Umbilical cord (tissue), 2 donors: ENCODE data around the gene CUTC. TPM values are rescaled to one million over a fixed set of nuclear protein-coding genes. Genes with fewer than 3 reads are reported as not detected.
"Not testable (repeated sequence)": the region's sequence is repeated elsewhere in the genome, so short reads cannot be mapped to it uniquely, and the experiment has no call there.

ENCODE experiments used
- DNase-seq: peaks from one replicate; pipeline ENCODE4 v3.0.0-alpha.2; 2015; ENCODE audit warnings: low spot score
- total RNA-seq: library from RNA; depleted of rRNA; stranded (reverse); fragments of >200 nt; gene quantifications from one replicate; pipeline ENCODE4 v1.2.3, GENCODE V29; 2014; ENCODE audit warnings: low replicate concordance; ENCODE audit not compliant: insufficient read depth

The CUTC gene
- total RNA-seq, 1 donor from 2014 or later, result 27.4 TPM

- no peak for DNase-seq
Measured at GRCh38 chr10:99742701-99743100, 10.7 kb downstream of the CUTC start.

GRCh38 chr10:99743841-99744240 lies 11.8 kb downstream of the CUTC start:
- DNase-seq, result no peak

- DNase-seq, result not testable (repeated sequence)
Measured at GRCh38 chr10:99746166-99746565, 14.1 kb downstream of the CUTC start.

- peak; percentile 27 for DNase-seq
Measured at GRCh38 chr10:99748823-99749451, 16.9 kb downstream of the CUTC start.

GRCh38 chr10:99750641-99751040 lies 18.6 kb downstream of the CUTC start:
- DNase-seq, result no peak

GRCh38 chr10:99754670-99755069 lies 22.6 kb downstream of the CUTC start:
- no peak for DNase-seq

- peak; percentile 72 for DNase-seq
Measured at GRCh38 chr10:99756159-99756558, 24.1 kb downstream of the CUTC start.

GRCh38 chr10:99758211-99758891 lies 26.3 kb downstream of the CUTC start:
- peak; percentile 93 for DNase-seq

GRCh38 chr10:99760321-99760720 lies 28.3 kb downstream of the CUTC start:
- no peak for DNase-seq

- DNase-seq, result peak; percentile 68
Measured at GRCh38 chr10:99761365-99761764, 29.3 kb downstream of the CUTC start.

- peak; percentile 83 for DNase-seq
Measured at GRCh38 chr10:99765672-99766301, 33.8 kb downstream of the CUTC start.

- DNase-seq, result no peak
Measured at GRCh38 chr10:99766302-99766681, 34.3 kb downstream of the CUTC start.

GRCh38 chr10:99767901-99768300 lies 35.9 kb downstream of the CUTC start:
- no peak for DNase-seq

GRCh38 chr10:99768556-99768955 lies 36.5 kb downstream of the CUTC start:
- no peak for DNase-seq

- no peak for DNase-seq
Measured at GRCh38 chr10:99769706-99770105, 37.7 kb downstream of the CUTC start.

GRCh38 chr10:99770408-99771045 lies 38.5 kb downstream of the CUTC start:
- DNase-seq, result no peak

GRCh38 chr10:99775850-99776249 lies 43.8 kb downstream of the CUTC start:
- DNase-seq, result peak; percentile 61

- DNase-seq, result no peak
Measured at GRCh38 chr10:99777918-99778714, 46.1 kb downstream of the CUTC start.

- peak; percentile 78 for DNase-seq
Measured at GRCh38 chr10:99779335-99779734, 47.3 kb downstream of the CUTC start.

- no peak for DNase-seq
Measured at GRCh38 chr10:99781734-99782429, 49.8 kb downstream of the CUTC start.
